GM23248 (cell line): ENCODE results near the gene ENTPD7.

Experiments
- EZH2 ChIP-seq: fragments of 200-600 bp; sonication (generic); IDR thresholded peaks from 2 replicates; pipeline ENCODE4 v1.6.1; 2018; ENCODE audit warnings: antibody characterized with exemption, mild to moderate bottlenecking; ENCODE audit not compliant: insufficient read depth, poor library complexity, severe bottlenecking
- EZH2phosphoT487 ChIP-seq: fragments of 200-600 bp; sonication (generic); IDR thresholded peaks from 2 replicates; pipeline ENCODE4 v1.6.1; 2018; ENCODE audit warnings: antibody characterized with exemption, moderate library complexity, mild to moderate bottlenecking, low read depth; ENCODE audit not compliant: insufficient read depth

DNA sequence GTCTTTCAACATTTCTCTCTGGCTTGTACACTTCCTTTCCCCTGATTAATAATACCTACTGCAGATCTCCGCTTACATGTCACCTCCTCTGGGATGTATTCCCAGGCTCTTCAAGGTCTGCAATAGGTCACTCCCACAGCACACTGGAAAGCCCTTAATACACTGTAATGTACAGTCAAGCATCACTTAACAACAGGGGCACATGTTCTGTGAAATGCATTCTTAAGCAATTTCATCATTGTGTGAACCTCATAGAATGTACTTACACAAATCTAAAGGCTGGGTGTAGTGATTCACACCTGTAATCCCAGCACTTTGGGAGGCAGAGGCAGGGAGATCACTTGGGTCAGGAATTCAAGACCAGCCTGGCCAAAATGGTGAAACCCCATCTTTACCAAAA lies 70.7 kb downstream of the ENTPD7 start:
- TF ChIP-seq EZH2 = no peak
- no peak for TF ChIP-seq EZH2phosphoT487
